ENCODE measurements around the gene SFMBT2.

GRCh38 chr10:7410862-7411670, at the start of gene SFMBT2:
- no peak for TF ChIP-seq CTCF (IDR thresholded peaks at IDR 0.05; ENCODE audit: low read depth, low read length, poor library complexity, severe bottlenecking)
- no peak for TF ChIP-seq EZH2phosphoT487 (IDR thresholded peaks at IDR 0.05; ENCODE audit: borderline replicate concordance, low read length)
